HT-29 (cell line): ENCODE data around the gene S100A16. TPM values are rescaled to one million over a fixed set of nuclear protein-coding genes. Genes with fewer than 3 reads are reported as not detected.
A peak's percentile ranks its signal among the peaks of the same experiment; 100 is the strongest.

Source experiments
- DNase-seq: peaks from one replicate; pipeline ENCODE4 v3.0.0-alpha.2; 2015; ENCODE audit warnings: low spot score
- total RNA-seq: library from RNA; depleted of rRNA; stranded (reverse); fragments of >200 nt; shearing (Covaris generic); gene quantifications from 2 replicates; pipeline ENCODE4 v1.2.3, GENCODE V29; 2014

Gene S100A16
- total RNA-seq, 1 experiment from 2014 or later: 282 TPM

- no peak for DNase-seq
Observed at GRCh38 chr1:153636312-153636711, 23.4 kb upstream of the S100A16 start.

GRCh38 chr1:153635872-153636271 lies 22.9 kb upstream of the S100A16 start:
- no peak for DNase-seq

- peak; percentile 99 for DNase-seq
Observed at GRCh38 chr1:153633754-153634665, 21.1 kb upstream of the S100A16 start, which contains the start of gene CHTOP. Gene CHTOP, plus strand, starts transcription at chr1:153634066. Its CDS starts 2,523 bp downstream, at chr1:153636589.

GRCh38 chr1:153633161-153633753 lies 20.3 kb upstream of the S100A16 start:
- no peak for DNase-seq

GRCh38 chr1:153631047-153632022 lies 18.4 kb upstream of the S100A16 start:
- DNase-seq: no peak

- no peak for DNase-seq
Observed at GRCh38 chr1:153630384-153630783, 17.4 kb upstream of the S100A16 start.

- no peak for DNase-seq
Observed at GRCh38 chr1:153629971-153630370, 17.0 kb upstream of the S100A16 start.

- DNase-seq: no peak
Observed at GRCh38 chr1:153629343-153629665, 16.4 kb upstream of the S100A16 start.

- no peak for DNase-seq
Observed at GRCh38 chr1:153628638-153629342, 15.9 kb upstream of the S100A16 start.

GRCh38 chr1:153627715-153628626 lies 15.0 kb upstream of the S100A16 start, which contains the start of gene S100A1:
Gene S100A1, plus strand, starts transcription at chr1:153628434. Its CDS starts 2,088 bp downstream, at chr1:153630522.
- DNase-seq: no peak

- peak; percentile 94 for DNase-seq
Observed at GRCh38 chr1:153626904-153627714, 14.2 kb upstream of the S100A16 start, which contains the start of gene S100A13. Gene S100A13, minus strand, starts transcription at chr1:153627505. Its CDS starts 1,033 bp downstream, at chr1:153626472.

- no peak for DNase-seq
Observed at GRCh38 chr1:153626477-153626903, 13.6 kb upstream of the S100A16 start.

GRCh38 chr1:153624965-153625611 lies 12.2 kb upstream of the S100A16 start:
- DNase-seq: no peak

GRCh38 chr1:153623101-153623500 lies 10.2 kb upstream of the S100A16 start:
- no peak for DNase-seq

- DNase-seq: no peak
Observed at GRCh38 chr1:153619171-153619570, 6.2 kb upstream of the S100A16 start.

- peak; percentile 27 for DNase-seq
Observed at GRCh38 chr1:153617663-153618062, 4.7 kb upstream of the S100A16 start.

GRCh38 chr1:153616917-153617311 lies 4.0 kb upstream of the S100A16 start:
- no peak for DNase-seq
